HG03378 (cell line): ENCODE results near the gene LIN9.
A peak's percentile ranks its signal among the peaks of the same experiment; 100 is the strongest.

Source experiments
- ATAC-seq: cut with Tn5 transposase; IDR thresholded peaks from one replicate; pipeline ENCODE4 v1.9.1; 2021; ENCODE audit warnings: mild to moderate bottlenecking, moderate library complexity; ENCODE audit not compliant: unreplicated experiment

Gene LIN9

GRCh38 chr1:226320930-226321329, 12.0 kb upstream of the LIN9 start:
- no peak for ATAC-seq

GRCh38 chr1:226318471-226318870, 9.5 kb upstream of the LIN9 start:
- no peak for ATAC-seq

- no peak for ATAC-seq
These were observed 5.1 kb upstream of the LIN9 start for GRCh38 chr1:226314055-226314454.

GRCh38 chr1:226312065-226312464, 3.1 kb upstream of the LIN9 start:
- no peak for ATAC-seq

- no peak for ATAC-seq
These were observed 2.4 kb upstream of the LIN9 start for GRCh38 chr1:226311376-226311775.

GRCh38 chr1:226310637-226311195, 1.8 kb upstream of the LIN9 start:
- no peak for ATAC-seq

- ATAC-seq, result no peak
These were observed 1.2 kb upstream of the LIN9 start for GRCh38 chr1:226310245-226310540.

- ATAC-seq, result peak; percentile 5
These were observed 657 bp upstream of the LIN9 start for GRCh38 chr1:226309398-226310244.

GRCh38 chr1:226308166-226308722, 720 bp downstream of the LIN9 start:
- ATAC-seq, result peak; percentile 18

- no peak for ATAC-seq
These were observed 2.5 kb downstream of the LIN9 start for GRCh38 chr1:226306425-226306824.

- ATAC-seq, result no peak
These were observed 3.8 kb downstream of the LIN9 start for GRCh38 chr1:226305184-226305583.

GRCh38 chr1:226304291-226304955, 4.5 kb downstream of the LIN9 start:
- ATAC-seq, result no peak

GRCh38 chr1:226302731-226303130, 6.2 kb downstream of the LIN9 start:
- no peak for ATAC-seq

GRCh38 chr1:226296911-226297310, 12.1 kb downstream of the LIN9 start:
- no peak for ATAC-seq

GRCh38 chr1:226293553-226293920, 15.4 kb downstream of the LIN9 start:
- no peak for ATAC-seq

- ATAC-seq, result no peak
These were observed 16.0 kb downstream of the LIN9 start for GRCh38 chr1:226292874-226293552.

GRCh38 chr1:226287587-226287986, 21.4 kb downstream of the LIN9 start:
- ATAC-seq, result no peak

GRCh38 chr1:226281058-226281457, 27.9 kb downstream of the LIN9 start:
- no peak for ATAC-seq

- ATAC-seq, result no peak
These were observed 29.5 kb downstream of the LIN9 start for GRCh38 chr1:226279498-226279897.

GRCh38 chr1:226277897-226278296, 31.1 kb downstream of the LIN9 start:
- no peak for ATAC-seq

GRCh38 chr1:226276987-226277386, 32.0 kb downstream of the LIN9 start:
- ATAC-seq, result no peak
